NB4 (cell line): Measurements from ENCODE around the gene KIF3A.

ENCODE experiments used
- DNase-seq: peaks from one replicate; pipeline ENCODE4 v3.0.0; 2010; ENCODE audit warnings: low read depth
- H3K4me3 ChIP-seq: one replicate; pipeline ENCODE4 v1.5.1; 2011; ENCODE audit warnings: mild to moderate bottlenecking, low read depth, low read length, moderate library complexity
- MYC ChIP-seq: IDR thresholded peaks from 2 replicates; pipeline ENCODE4 v1.6.1; 2011; ENCODE audit warnings: low read depth, low read length
- POLR2A ChIP-seq: IDR thresholded peaks from 2 replicates; pipeline ENCODE4 v1.6.1; 2011; ENCODE audit warnings: mild to moderate bottlenecking; ENCODE audit not compliant: insufficient read length; ENCODE audit errors: extremely low read depth
- TF ChIP-seq, protein P1 (sequence below): IDR thresholded peaks from 2 replicates; pipeline ENCODE4 v1.6.1; 2011; ENCODE audit warnings: low read depth, low read length
- TF ChIP-seq, protein P2 (sequence below): IDR thresholded peaks from one replicate; pipeline ENCODE4 v1.5.1; 2012; ENCODE audit warnings: low read depth, low read length

Gene KIF3A

DNA sequence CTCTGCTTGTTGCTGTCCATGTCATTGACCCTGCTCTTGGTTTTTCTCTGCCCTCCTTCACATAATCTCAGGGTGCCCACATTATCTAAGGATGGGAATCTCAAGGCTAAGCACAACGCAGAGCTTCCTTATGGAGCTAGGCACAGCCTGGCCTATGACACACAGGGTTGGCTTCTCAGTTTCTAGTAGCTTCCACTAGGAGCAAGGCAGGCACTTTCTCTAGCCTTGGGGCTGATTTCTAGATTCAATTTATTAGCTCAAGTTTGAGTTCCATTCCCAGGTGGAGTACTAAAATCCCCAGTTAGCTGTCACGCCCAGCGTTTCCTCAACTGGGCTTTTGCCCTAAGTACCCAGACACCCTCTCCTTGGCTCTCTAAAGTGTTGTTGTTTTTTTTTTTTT is 51.2 kb downstream of the KIF3A start:
- TF ChIP-seq MYC (no peak), POLR2A (no peak)
- TF ChIP-seq, protein P1, sequence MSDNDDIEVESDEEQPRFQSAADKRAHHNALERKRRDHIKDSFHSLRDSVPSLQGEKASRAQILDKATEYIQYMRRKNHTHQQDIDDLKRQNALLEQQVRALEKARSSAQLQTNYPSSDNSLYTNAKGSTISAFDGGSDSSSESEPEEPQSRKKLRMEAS, result no peak
- TF ChIP-seq, protein P2, sequence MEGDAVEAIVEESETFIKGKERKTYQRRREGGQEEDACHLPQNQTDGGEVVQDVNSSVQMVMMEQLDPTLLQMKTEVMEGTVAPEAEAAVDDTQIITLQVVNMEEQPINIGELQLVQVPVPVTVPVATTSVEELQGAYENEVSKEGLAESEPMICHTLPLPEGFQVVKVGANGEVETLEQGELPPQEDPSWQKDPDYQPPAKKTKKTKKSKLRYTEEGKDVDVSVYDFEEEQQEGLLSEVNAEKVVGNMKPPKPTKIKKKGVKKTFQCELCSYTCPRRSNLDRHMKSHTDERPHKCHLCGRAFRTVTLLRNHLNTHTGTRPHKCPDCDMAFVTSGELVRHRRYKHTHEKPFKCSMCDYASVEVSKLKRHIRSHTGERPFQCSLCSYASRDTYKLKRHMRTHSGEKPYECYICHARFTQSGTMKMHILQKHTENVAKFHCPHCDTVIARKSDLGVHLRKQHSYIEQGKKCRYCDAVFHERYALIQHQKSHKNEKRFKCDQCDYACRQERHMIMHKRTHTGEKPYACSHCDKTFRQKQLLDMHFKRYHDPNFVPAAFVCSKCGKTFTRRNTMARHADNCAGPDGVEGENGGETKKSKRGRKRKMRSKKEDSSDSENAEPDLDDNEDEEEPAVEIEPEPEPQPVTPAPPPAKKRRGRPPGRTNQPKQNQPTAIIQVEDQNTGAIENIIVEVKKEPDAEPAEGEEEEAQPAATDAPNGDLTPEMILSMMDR, result no peak
- no peak overlapping the region for H3K4me3 ChIP-seq
- no peak for DNase-seq

DNA sequence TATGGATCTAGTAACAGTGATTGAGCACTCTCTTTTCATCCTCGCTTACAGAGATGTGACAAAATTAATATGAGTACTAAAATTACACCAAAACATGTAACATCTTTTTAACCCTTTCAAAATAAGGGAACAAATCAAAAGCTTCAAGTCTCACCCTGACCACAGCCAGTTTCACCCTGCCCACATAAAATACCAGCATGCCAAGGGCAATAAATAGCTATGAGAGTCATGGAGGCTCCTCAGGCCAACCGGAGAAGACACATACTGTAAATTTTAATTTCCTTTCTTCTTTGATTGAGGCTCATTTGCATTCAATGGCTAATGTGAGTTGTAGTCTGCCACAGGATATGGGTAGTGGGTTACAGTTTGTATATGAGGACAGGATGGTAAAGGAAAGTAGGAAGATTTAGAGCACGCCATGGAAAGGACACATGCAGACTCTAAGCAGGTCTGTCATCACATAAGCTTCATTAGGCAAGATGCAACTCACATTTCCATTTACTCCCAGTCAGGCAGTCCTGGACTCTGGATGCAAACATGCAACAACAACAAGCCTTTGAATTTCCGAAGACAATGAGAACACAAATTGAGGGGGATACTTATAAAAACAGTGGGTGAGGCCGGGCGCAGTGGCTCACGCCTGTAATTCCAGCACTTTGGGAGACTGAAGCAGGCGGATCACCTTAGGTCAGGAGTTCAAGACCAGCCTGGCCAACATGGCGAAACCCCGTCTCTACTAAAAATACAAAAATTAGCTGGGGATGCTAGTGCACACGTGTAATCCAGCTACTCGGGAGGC is 52.2 kb downstream of the KIF3A start:
- TF ChIP-seq, protein P1, result no peak
- TF ChIP-seq, protein P2, result no peak
- no peak for TF ChIP-seq MYC
- TF ChIP-seq POLR2A, result no peak
- H3K4me3 ChIP-seq, result no peak overlapping the region
- no peak for DNase-seq

DNA sequence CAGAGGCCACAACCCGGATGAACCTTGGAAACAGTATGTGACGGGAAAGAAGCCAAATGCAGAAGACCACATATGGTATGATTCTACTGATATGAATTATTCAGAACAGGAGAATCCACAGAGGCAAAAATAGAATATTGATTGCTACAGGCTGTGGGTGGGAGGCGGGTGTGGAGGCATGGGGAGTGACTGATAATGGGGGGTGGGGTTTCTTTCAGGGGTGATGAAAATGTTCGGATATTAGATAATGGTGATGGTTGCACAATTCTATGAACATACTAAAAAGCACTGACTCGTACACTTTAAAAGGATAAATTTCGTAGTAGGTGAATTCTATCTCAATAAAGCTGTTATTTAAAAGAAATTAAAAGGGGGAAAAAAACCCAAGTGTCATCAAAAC is 52.9 kb downstream of the KIF3A start:
- no peak for DNase-seq
- TF ChIP-seq POLR2A (no peak), MYC (no peak)
- TF ChIP-seq, protein P2, result no peak
- TF ChIP-seq, protein P1, result no peak
- H3K4me3 ChIP-seq, result no peak overlapping the region

DNA sequence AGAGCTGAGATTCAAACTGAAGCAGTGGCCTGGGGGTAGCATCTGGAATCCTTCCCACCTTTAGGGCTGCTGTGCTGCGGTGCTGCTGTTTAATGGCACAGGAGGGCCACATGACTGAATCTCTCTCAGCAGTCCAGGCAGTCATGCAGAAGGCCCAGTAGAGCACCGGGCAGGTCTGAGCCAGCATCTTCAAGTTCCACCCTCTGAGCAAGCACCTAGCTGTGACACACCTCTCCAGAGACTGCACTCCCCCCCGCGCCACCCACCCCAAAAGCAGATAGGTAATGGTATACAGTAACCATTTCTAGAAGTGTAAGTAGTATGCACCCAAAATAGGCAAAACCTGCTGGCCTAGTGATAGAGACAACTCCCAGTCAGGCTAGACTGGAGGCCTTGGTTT is 55.4 kb downstream of the KIF3A start:
- no peak for DNase-seq
- TF ChIP-seq POLR2A (no peak), MYC (no peak)
- TF ChIP-seq, protein P1, result no peak
- H3K4me3 ChIP-seq, result no peak overlapping the region

DNA sequence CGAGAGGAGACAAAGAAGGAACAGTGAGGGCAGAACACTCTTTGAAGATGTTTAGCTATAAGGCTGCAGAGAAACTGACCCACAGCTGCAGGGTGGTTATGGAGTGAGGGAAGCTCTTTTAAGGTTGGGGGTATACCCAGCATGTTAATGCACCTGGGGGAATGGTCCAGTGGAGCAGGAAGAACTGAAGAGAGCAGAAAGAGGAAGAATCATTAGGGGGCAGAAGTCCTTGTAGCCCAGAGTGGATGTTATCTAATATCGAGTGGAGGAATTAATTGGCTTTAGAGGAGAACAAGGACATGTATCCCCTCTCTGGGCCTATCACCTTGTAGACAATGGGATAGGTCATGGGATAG is 55.9 kb downstream of the KIF3A start:
- TF ChIP-seq MYC (no peak), POLR2A (no peak)
- TF ChIP-seq, protein P1, result no peak
- TF ChIP-seq, protein P2, result no peak
- no peak overlapping the region for H3K4me3 ChIP-seq
- DNase-seq, result no peak

DNA sequence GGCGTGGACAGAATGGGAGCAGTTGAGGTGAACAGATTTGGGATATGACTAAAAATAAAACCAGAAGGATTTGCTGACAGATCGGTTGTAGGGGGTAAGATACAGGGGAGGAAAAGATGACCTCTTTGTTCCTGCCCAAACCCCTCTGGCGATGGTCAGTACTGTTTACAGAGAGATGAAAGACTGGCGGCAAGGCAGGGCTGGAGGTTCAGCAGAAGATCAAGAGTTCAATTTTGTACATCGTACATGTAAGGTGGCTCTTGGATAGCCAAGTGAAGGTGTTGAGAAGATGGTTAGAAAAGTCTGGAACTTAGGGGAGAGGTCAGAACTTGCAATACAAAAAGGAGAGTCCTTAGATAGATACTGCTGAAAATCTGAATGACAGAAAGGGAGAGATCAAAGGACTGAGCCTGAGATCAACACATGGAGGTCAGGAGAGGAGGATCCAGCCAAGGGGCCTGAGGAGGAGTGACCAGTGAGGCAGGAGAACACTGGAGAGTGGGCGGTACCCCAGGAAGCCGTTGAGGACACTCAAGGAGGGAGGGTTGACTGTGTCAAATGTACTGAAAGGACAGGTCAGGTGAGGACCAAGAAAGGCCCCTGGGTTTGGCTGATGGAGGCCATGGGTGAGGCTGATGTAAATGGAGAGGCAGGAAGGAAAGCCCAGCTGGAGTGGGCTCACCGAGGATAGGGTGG is 56.4 kb downstream of the KIF3A start:
- H3K4me3 ChIP-seq, result no peak overlapping the region
- DNase-seq, result no peak
- TF ChIP-seq POLR2A (no peak), MYC (no peak)
- TF ChIP-seq, protein P2, result no peak
- TF ChIP-seq, protein P1, result no peak
